Muscle of back (tissue), 11 donors: Measurements from ENCODE around the gene SMAD5. TPM values are rescaled to one million over a fixed set of nuclear protein-coding genes. Genes with fewer than 3 reads are reported as not detected.
A peak's percentile ranks its signal among the peaks of the same experiment; 100 is the strongest.

Source experiments
- DNase-seq, 3 donors: peaks; one replicate each; pipeline versions ENCODE4 v3.0.0 to v3.0.0-alpha.2; 2013
- polyA plus RNA-seq, 10 donors: library from polyadenylated mRNA; unstranded; fragments of 120-200 nt; gene quantifications; one replicate each; pipeline ENCODE4 v1.2.1, GENCODE V29; 2013; ENCODE audit not compliant: insufficient read length in 10 of 10

SMAD5 gene
- polyA plus RNA-seq, 10 donors, result 33.1 to 53.7 (median 45.9) TPM

- no peak for DNase-seq
Measured at GRCh38 chr5:136113606-136114005, 19.0 kb upstream of the SMAD5 start.

- peak in 1 of 3 donors; percentile 26 for DNase-seq
Measured at GRCh38 chr5:136114414-136115125, 18.1 kb upstream of the SMAD5 start.

GRCh38 chr5:136115183-136115865 lies 17.3 kb upstream of the SMAD5 start:
- no peak for DNase-seq

GRCh38 chr5:136120529-136120928 lies 12.1 kb upstream of the SMAD5 start:
- no peak for DNase-seq

GRCh38 chr5:136123236-136123768 lies 9.3 kb upstream of the SMAD5 start:
- DNase-seq, result no peak

GRCh38 chr5:136127560-136127959 lies 5.1 kb upstream of the SMAD5 start:
- DNase-seq, result no peak

- DNase-seq, result peak; percentile 24 to 87 (median 56)
Measured at GRCh38 chr5:136128481-136128880, 4.2 kb upstream of the SMAD5 start.

GRCh38 chr5:136129445-136129844 lies 3.2 kb upstream of the SMAD5 start:
- peak in 1 of 3 donors; percentile 41 for DNase-seq

GRCh38 chr5:136130581-136130980 lies 2.1 kb upstream of the SMAD5 start:
- DNase-seq, result no peak

GRCh38 chr5:136132087-136132486 lies 558 bp upstream of the SMAD5 start:
- DNase-seq, result no peak

- DNase-seq, result peak; percentile 43 to 88 (median 73)
Measured at GRCh38 chr5:136133222-136133921, 727 bp downstream of the SMAD5 start.

GRCh38 chr5:136133922-136134379 lies 1.3 kb downstream of the SMAD5 start:
- DNase-seq, result no peak

- DNase-seq, result no peak
Measured at GRCh38 chr5:136134653-136135052, 2.0 kb downstream of the SMAD5 start.

- peak; percentile 37 to 78 (median 46) for DNase-seq
Measured at GRCh38 chr5:136135536-136135935, 2.9 kb downstream of the SMAD5 start.

- DNase-seq, result no peak
Measured at GRCh38 chr5:136137497-136138220, 5.0 kb downstream of the SMAD5 start.

GRCh38 chr5:136141561-136141960 lies 8.9 kb downstream of the SMAD5 start:
- DNase-seq, result no peak

GRCh38 chr5:136143312-136143711 lies 10.7 kb downstream of the SMAD5 start:
- DNase-seq, result no peak

GRCh38 chr5:136143763-136144162 lies 11.1 kb downstream of the SMAD5 start:
- DNase-seq, result no peak

- no peak for DNase-seq
Measured at GRCh38 chr5:136145030-136145429, 12.4 kb downstream of the SMAD5 start.

- no peak for DNase-seq
Measured at GRCh38 chr5:136146201-136146600, 13.6 kb downstream of the SMAD5 start.

GRCh38 chr5:136147632-136148031 lies 15.0 kb downstream of the SMAD5 start:
- no peak for DNase-seq

GRCh38 chr5:136149891-136150290 lies 17.2 kb downstream of the SMAD5 start:
- DNase-seq, result no peak
